CD14-positive monocyte (primary cell): ENCODE results near the gene DPP6. TPM values are rescaled to one million over a fixed set of nuclear protein-coding genes. Genes with fewer than 3 reads are reported as not detected.
A peak's percentile ranks its signal among the peaks of the same experiment; 100 is the strongest.
"Not testable (repeated sequence)": the region's sequence is repeated elsewhere in the genome, so short reads cannot be mapped to it uniquely, and the experiment has no call there.

ENCODE experiments used
- DNase-seq, 3 donors: peaks; one replicate each; pipeline ENCODE4 v3.0.0-alpha.2; 2011 to 2022
- H2AFZ ChIP-seq: 2 replicates; pipeline ENCODE4 v1.6.0; 2012; ENCODE audit warnings: mild to moderate bottlenecking, low read depth, low read length, inconsistent platforms; ENCODE audit not compliant: insufficient read depth, poor library complexity, severe bottlenecking
- H3K27ac ChIP-seq, 2 donors: 1 replicate in 1 of 2; 2 replicates in 1 of 2; pipeline ENCODE4 v1.5.1; 2012 to 2013; ENCODE audit warnings: low read length in 2 of 2, control low read depth in 1 of 2, inconsistent platforms in 1 of 2, low read depth in 1 of 2, mild to moderate bottlenecking in 1 of 2
- H3K27me3 ChIP-seq, 2 donors: one replicate each; pipeline versions ENCODE4 v1.6.0 to v1.6.1; 2011 to 2013; ENCODE audit warnings: low read length in 2 of 2; ENCODE audit not compliant: control insufficient read depth in 2 of 2, insufficient read depth in 2 of 2
- H3K36me3 ChIP-seq, 2 donors: replicated peaks in 1 of 2; 1 replicate in 1 of 2; 2 replicates in 1 of 2; pipeline versions ENCODE4 v1.5.1 to v1.6.1; 2012 to 2013; ENCODE audit warnings: low read length in 2 of 2, control low read depth in 1 of 2, inconsistent platforms in 1 of 2, mild to moderate bottlenecking in 1 of 2; ENCODE audit not compliant: insufficient read depth in 2 of 2, control insufficient read depth in 1 of 2
- H3K4me1 ChIP-seq, 2 donors: 1 replicate in 1 of 2; 2 replicates in 1 of 2; pipeline versions ENCODE4 v1.5.1 to v1.6.1; 2012 to 2013; ENCODE audit warnings: low read length in 2 of 2, control low read depth in 1 of 2, inconsistent platforms in 1 of 2, mild to moderate bottlenecking in 1 of 2, moderate library complexity in 1 of 2; ENCODE audit not compliant: insufficient read depth in 2 of 2, control insufficient read depth in 1 of 2
- H3K4me2 ChIP-seq: replicated peaks from 2 replicates; pipeline ENCODE3; 2012; ENCODE audit warnings: low read length, moderate library complexity, mild to moderate bottlenecking; ENCODE audit not compliant: poor library complexity, severe bottlenecking; ENCODE audit errors: extremely low read depth
- H3K4me3 ChIP-seq, 3 experiments: fragments of 200-600 bp in 1 of 3; sonication (generic) in 1 of 3; replicated peaks in 1 of 3; 1 replicate in 2 of 3; 2 replicates in 1 of 3; pipeline ENCODE4 v1.5.1; 2011 to 2013; ENCODE audit warnings: low read length in 3 of 3, mild to moderate bottlenecking in 3 of 3, control low read depth in 2 of 3, low read depth in 2 of 3, inconsistent platforms in 1 of 3, moderate library complexity in 1 of 3
- H3K79me2 ChIP-seq: 2 replicates; pipeline ENCODE4 v1.6.0; 2012; ENCODE audit warnings: mild to moderate bottlenecking, control low read depth, inconsistent platforms, low read length, moderate library complexity; ENCODE audit not compliant: insufficient read depth
- H3K9ac ChIP-seq: 2 replicates; pipeline ENCODE4 v1.6.0; 2017; ENCODE audit warnings: low read length, mild to moderate bottlenecking; ENCODE audit not compliant: insufficient read depth, poor library complexity, severe bottlenecking
- H3K9me3 ChIP-seq, 2 donors: replicated peaks in 1 of 2; 1 replicate in 1 of 2; 2 replicates in 1 of 2; pipeline versions ENCODE4 v1.5.1 to v1.6.1; 2012 to 2013; ENCODE audit warnings: low read length in 2 of 2, control low read depth in 1 of 2; ENCODE audit not compliant: control insufficient read depth in 1 of 2, insufficient read depth in 1 of 2
- H4K20me1 ChIP-seq: 2 replicates; pipeline ENCODE4 v1.6.0; 2012; ENCODE audit warnings: mild to moderate bottlenecking, low read length, control low read depth, moderate library complexity; ENCODE audit not compliant: insufficient read depth
- H3K27ac Mint-ChIP-seq, 7 donors: one replicate each; pipeline ENCODE4 v1.8.0; 2020; ENCODE audit warnings: mild to moderate bottlenecking in 7 of 7, mixed read lengths in 7 of 7, moderate library complexity in 6 of 7, inconsistent platforms in 2 of 7
- H3K27me3 Mint-ChIP-seq, 3 donors: one replicate each; pipeline ENCODE4 v1.8.0; 2021 to 2022; ENCODE audit warnings: low read depth in 3 of 3, mild to moderate bottlenecking in 3 of 3, mixed read lengths in 3 of 3, moderate library complexity in 3 of 3, inconsistent platforms in 1 of 3
- H3K36me3 Mint-ChIP-seq, 2 donors: one replicate each; pipeline ENCODE4 v1.8.0; 2020; ENCODE audit warnings: mixed read lengths in 2 of 2, inconsistent platforms in 1 of 2, mild to moderate bottlenecking in 1 of 2
- H3K4me1 Mint-ChIP-seq: one replicate; pipeline ENCODE4 v1.8.0; 2020; ENCODE audit warnings: mild to moderate bottlenecking, mixed read lengths
- H3K4me3 Mint-ChIP-seq, 2 donors: one replicate each; pipeline ENCODE4 v1.8.0; 2020; ENCODE audit warnings: mild to moderate bottlenecking in 2 of 2, mixed read lengths in 2 of 2, moderate library complexity in 1 of 2
- H3K9me3 Mint-ChIP-seq, 7 donors: one replicate each; pipeline ENCODE4 v1.8.0; 2020 to 2022; ENCODE audit warnings: mixed read lengths in 7 of 7, mild to moderate bottlenecking in 6 of 7, moderate library complexity in 6 of 7, inconsistent platforms in 2 of 7
- WGBS: methylation state at CpG from one replicate; pipeline ENCODE4 v1.1.5; 2013; ENCODE audit warnings: missing lambda C conversion rate; ENCODE audit not compliant: insufficient coverage; 5-methylcytosine and 5-hydroxymethylcytosine counted together
- intact Hi-C, 2 donors: fragments of 100-400 bp; cut with micrococcal nuclease; formaldehyde crosslinking; loops; one replicate each; pipeline versions ENCODE4 v1.15.0 to v1.15.1; 2023
- polyA plus RNA-seq, 3 donors: library from polyadenylated mRNA; depleted of rRNA in 1 of 3; unstranded in 2 of 3; stranded (reverse) in 1 of 3; fragments of 300-500 nt in 2 of 3; fragments of >200 nt in 1 of 3; fragmentation: Illumina TruSeq in 2 of 3; gene quantifications; 1 replicate in 2 of 3; 2 replicates in 1 of 3; pipeline ENCODE4 v1.2.3, GENCODE V29; 2012 to 2021

The DPP6 gene
- polyA plus RNA-seq, 3 donors: not detected

DNA sequence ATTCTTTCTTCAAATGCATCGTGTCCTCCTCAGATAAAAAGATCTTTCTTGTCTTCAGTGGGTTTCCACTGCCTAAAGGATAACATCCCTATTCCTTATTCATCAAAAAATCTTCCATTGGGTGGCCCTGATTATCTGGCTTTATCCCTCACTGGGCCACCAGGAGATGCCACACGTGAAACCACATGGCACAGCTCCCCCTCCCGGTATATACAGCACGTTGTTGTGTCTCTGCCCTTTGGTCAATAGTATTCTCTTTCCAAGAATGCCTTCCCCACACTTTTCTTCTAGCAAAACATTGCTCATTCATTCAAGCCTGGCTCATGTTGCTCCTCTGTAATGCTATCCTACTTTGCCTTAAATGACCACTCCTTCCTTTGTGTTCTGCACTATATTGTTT, 80.4 kb downstream of the DPP6 start:
- H3K4me2 ChIP-seq, H3K36me3 ChIP-seq, H3K27me3 Mint-ChIP-seq, H3K27me3 ChIP-seq, H3K4me1 ChIP-seq, intact Hi-C loops, H3K4me3 ChIP-seq, H3K79me2 ChIP-seq, H4K20me1 ChIP-seq, H3K9ac ChIP-seq, H2AFZ ChIP-seq, DNase-seq, H3K4me1 Mint-ChIP-seq, H3K36me3 Mint-ChIP-seq, H3K27ac ChIP-seq, H3K27ac Mint-ChIP-seq, H3K4me3 Mint-ChIP-seq: not testable (repeated sequence)
- peaks cover 7 to 20% (median 11%) of the 10 kb centered on the region in 7 donors for H3K9me3 Mint-ChIP-seq
- WGBS: 85% methylated on average over 1 of the region's 4 CpGs
- peaks cover 14 to 17% of the 10 kb centered on the region in 2 donors for H3K9me3 ChIP-seq

DNA sequence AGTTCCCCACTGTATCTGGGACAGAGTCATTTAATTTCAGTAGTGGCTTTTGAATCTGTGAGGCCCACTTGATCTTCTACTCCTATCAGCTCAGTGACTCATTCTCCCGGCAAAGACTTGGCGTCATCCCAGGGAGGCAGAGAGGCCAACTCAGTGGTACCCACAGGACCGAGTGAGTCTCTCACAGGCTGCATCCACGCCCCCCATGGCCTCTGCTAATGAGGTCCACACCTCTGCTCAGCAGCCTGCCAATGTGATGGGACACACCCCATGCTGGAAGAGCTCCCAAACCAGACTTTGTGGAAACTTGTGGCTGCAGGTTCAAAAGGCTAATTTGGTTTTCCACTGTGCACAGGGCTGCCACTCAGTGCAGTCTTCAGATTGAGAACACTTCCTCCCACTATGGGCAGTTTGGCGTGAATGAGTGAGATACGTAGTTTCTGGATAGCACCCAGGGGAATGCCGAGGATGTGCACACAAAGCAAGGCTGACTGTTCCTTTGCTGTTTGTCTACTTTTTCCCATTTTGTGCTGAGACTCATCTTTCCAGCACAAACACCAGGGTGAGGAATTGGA, 81.6 kb downstream of the DPP6 start:
- H3K4me1 Mint-ChIP-seq, H3K9ac ChIP-seq, H3K4me1 ChIP-seq, DNase-seq, H3K4me3 Mint-ChIP-seq, H3K27ac Mint-ChIP-seq, H3K27me3 ChIP-seq, H3K36me3 Mint-ChIP-seq, H3K79me2 ChIP-seq, H4K20me1 ChIP-seq, H3K4me3 ChIP-seq, H3K36me3 ChIP-seq, H3K27ac ChIP-seq, H3K27me3 Mint-ChIP-seq, H3K4me2 ChIP-seq, intact Hi-C loops, H2AFZ ChIP-seq: not testable (repeated sequence)
- H3K9me3 ChIP-seq: peaks cover 14 to 17% of the 10 kb centered on the region in 2 donors
- peaks cover 7 to 22% (median 14%) of the 10 kb centered on the region in 7 donors for H3K9me3 Mint-ChIP-seq
- no CpG with 5 or more reads among the region's 7 CpGs for WGBS

- H3K27ac ChIP-seq, H3K4me1 ChIP-seq, H4K20me1 ChIP-seq, H3K36me3 ChIP-seq, H3K4me3 Mint-ChIP-seq, H3K79me2 ChIP-seq, H3K27ac Mint-ChIP-seq, H3K9ac ChIP-seq, H3K27me3 ChIP-seq, H3K36me3 Mint-ChIP-seq, DNase-seq, H3K27me3 Mint-ChIP-seq, H2AFZ ChIP-seq, H3K4me2 ChIP-seq, H3K4me3 ChIP-seq, intact Hi-C loops, H3K4me1 Mint-ChIP-seq: not testable (repeated sequence)
- H3K9me3 Mint-ChIP-seq: peaks cover 7 to 22% (median 14%) of the 10 kb centered on the region in 7 donors
- peaks cover 14 to 17% of the 10 kb centered on the region in 2 donors for H3K9me3 ChIP-seq
- WGBS: no CpG with 5 or more reads among the region's 1 CpG
These were observed 82.5 kb downstream of the DPP6 start for GRCh38 chr7:154134698-154135097.

- H2AFZ ChIP-seq, H4K20me1 ChIP-seq, H3K4me1 Mint-ChIP-seq, H3K9ac ChIP-seq, H3K36me3 Mint-ChIP-seq, H3K27me3 Mint-ChIP-seq, H3K36me3 ChIP-seq, H3K27ac ChIP-seq, H3K4me3 ChIP-seq, H3K4me1 ChIP-seq, H3K79me2 ChIP-seq, intact Hi-C loops, H3K27me3 ChIP-seq, H3K4me2 ChIP-seq, DNase-seq, H3K4me3 Mint-ChIP-seq: not testable (repeated sequence)
- Mint-ChIP-seq H3K27ac (peak overlapping the region in 2 of 7 donors; percentile 14 to 85), H3K9me3 (peaks cover 7 to 19% (median 11%) of the 10 kb centered on the region in 7 donors)
- peaks cover 14 to 17% of the 10 kb centered on the region in 2 donors for H3K9me3 ChIP-seq
These were observed 83.4 kb downstream of the DPP6 start for GRCh38 chr7:154135646-154136045.
